Liver (tissue), 9 donors: ENCODE data around the gene RAB11A. TPM values are rescaled to one million over a fixed set of nuclear protein-coding genes. Genes with fewer than 3 reads are reported as not detected.

Experiments
- DNase-seq: peaks from one replicate; pipeline ENCODE4 v3.0.0-alpha.2; 2017; ENCODE audit warnings: low spot score
- H3K27ac ChIP-seq, 2 donors: one replicate each; pipeline ENCODE4 v1.7.0; 2013; ENCODE audit warnings: inconsistent platforms in 2 of 2, low read length in 2 of 2, control low read depth in 1 of 2, low read depth in 1 of 2, mild to moderate bottlenecking in 1 of 2
- H3K27me3 ChIP-seq, 4 donors: one replicate each; pipeline versions ENCODE4 v1.6.1 to v1.7.0; 2013; ENCODE audit warnings: low read length in 3 of 4, inconsistent platforms in 1 of 4, mild to moderate bottlenecking in 1 of 4, moderate library complexity in 1 of 4; ENCODE audit not compliant: control insufficient read depth in 4 of 4, insufficient read depth in 4 of 4
- H3K36me3 ChIP-seq, 4 donors: one replicate each; pipeline versions ENCODE4 v1.6.1 to v1.7.0; 2013; ENCODE audit warnings: low read length in 3 of 4, mild to moderate bottlenecking in 3 of 4, low read depth in 1 of 4, moderate library complexity in 1 of 4; ENCODE audit not compliant: control insufficient read depth in 4 of 4, insufficient read depth in 3 of 4
- H3K4me1 ChIP-seq, 4 donors: one replicate each; pipeline versions ENCODE4 v1.6.1 to v1.7.0; 2013; ENCODE audit warnings: low read length in 3 of 4, mild to moderate bottlenecking in 3 of 4, moderate library complexity in 1 of 4; ENCODE audit not compliant: control insufficient read depth in 4 of 4, insufficient read depth in 4 of 4
- H3K4me3 ChIP-seq, 3 donors: one replicate each; pipeline versions ENCODE4 v1.6.1 to v1.7.0; 2013; ENCODE audit warnings: low read length in 3 of 3, control low read depth in 1 of 3, low read depth in 1 of 3, mild to moderate bottlenecking in 1 of 3
- H3K9ac ChIP-seq, 2 donors: one replicate each; pipeline ENCODE4 v1.7.0; 2013; ENCODE audit warnings: low read length in 2 of 2, mild to moderate bottlenecking in 2 of 2, moderate library complexity in 2 of 2, control low read depth in 1 of 2, low read depth in 1 of 2
- H3K9me3 ChIP-seq, 4 donors: one replicate each; pipeline versions ENCODE4 v1.6.1 to v1.7.0; 2013; ENCODE audit warnings: low read length in 3 of 4; ENCODE audit not compliant: control insufficient read depth in 4 of 4
- ATF3 ChIP-seq: IDR thresholded peaks from 2 replicates; pipeline ENCODE4 v1.6.1; 2016; ENCODE audit warnings: antibody characterized with exemption
- FOXA1 ChIP-seq: IDR thresholded peaks from 2 replicates; pipeline ENCODE4 v1.6.1; 2016; ENCODE audit warnings: antibody characterized with exemption
- FOXA2 ChIP-seq: IDR thresholded peaks from 2 replicates; pipeline ENCODE4 v1.6.1; 2016; ENCODE audit warnings: antibody characterized with exemption
- HNF4A ChIP-seq, 2 donors: conservative IDR thresholded peaks; 2 replicates each; pipeline ENCODE4 v1.6.1; 2016; ENCODE audit warnings: antibody characterized with exemption in 2 of 2, mild to moderate bottlenecking in 2 of 2
- HNF4G ChIP-seq: IDR thresholded peaks from 2 replicates; pipeline ENCODE4 v1.6.1; 2016; ENCODE audit warnings: antibody characterized with exemption
- JUND ChIP-seq, 2 donors: IDR thresholded peaks; 2 replicates each; pipeline ENCODE4 v1.6.1; 2016; ENCODE audit warnings: antibody characterized with exemption in 2 of 2
- MAX ChIP-seq: IDR thresholded peaks from 2 replicates; pipeline ENCODE4 v1.6.1; 2016; ENCODE audit warnings: antibody characterized with exemption
- NR2F2 ChIP-seq: IDR thresholded peaks from 2 replicates; pipeline ENCODE4 v1.6.1; 2016; ENCODE audit warnings: antibody characterized with exemption
- RAD21 ChIP-seq, 2 donors: IDR thresholded peaks; 2 replicates each; pipeline ENCODE4 v1.6.1; 2016; ENCODE audit warnings: antibody characterized with exemption in 2 of 2, mild to moderate bottlenecking in 2 of 2
- REST ChIP-seq: IDR thresholded peaks from 2 replicates; pipeline ENCODE4 v1.6.1; 2016; ENCODE audit warnings: antibody characterized with exemption, mild to moderate bottlenecking
- RXRA ChIP-seq, 2 donors: IDR thresholded peaks; 2 replicates each; pipeline ENCODE4 v1.6.1; 2017 to 2018; ENCODE audit warnings: antibody characterized with exemption in 2 of 2, mild to moderate bottlenecking in 1 of 2
- SP1 ChIP-seq: IDR thresholded peaks from 2 replicates; pipeline ENCODE4 v1.6.1; 2018; ENCODE audit warnings: antibody characterized with exemption, mild to moderate bottlenecking
- TAF1 ChIP-seq: conservative IDR thresholded peaks from 2 replicates; pipeline ENCODE4 v1.6.1; 2016; ENCODE audit warnings: antibody characterized with exemption, mild to moderate bottlenecking
- YY1 ChIP-seq: IDR thresholded peaks from 2 replicates; pipeline ENCODE4 v1.6.1; 2016; ENCODE audit warnings: antibody characterized with exemption, mild to moderate bottlenecking
- WGBS: extraction: QIAGEN DNeasy Blood & Tissue Kit; methylation state at CpG from one replicate; pipeline ENCODE4 v1.1.7; 2013; 5-methylcytosine and 5-hydroxymethylcytosine counted together
- polyA plus RNA-seq, 2 donors: library from polyadenylated mRNA; stranded (reverse) in 1 of 2; unstranded in 1 of 2; fragments of 200-250 nt in 1 of 2; fragments of >200 nt in 1 of 2; fragmentation: Nextera tagmentation in 1 of 2; extraction: Ambion mirVana in 1 of 2; gene quantifications; one replicate each; pipeline versions ENCODE4 v1.2.1 to v1.2.3, GENCODE V29; 2013 to 2015
- total RNA-seq, 2 donors: library from RNA; depleted of rRNA; stranded (reverse); fragments of >200 nt; gene quantifications; one replicate each; pipeline ENCODE4 v1.2.3, GENCODE V29; 2014
- TF ChIP-seq, protein P1 (sequence below): fragments of 150-350 bp; IDR thresholded peaks from 2 replicates; pipeline ENCODE4 v1.5.1; 2017; ENCODE audit warnings: improper control_type of control experiment, low read depth, low read length; ENCODE audit not compliant: missing input control
- donor health status: healthy.
- donor health status: healthy.
- donor health status: healthy.
- donor health status: healthy.
- donor health status: healthy.

RAB11A gene
- total and polyA plus RNA-seq, 4 donors = 40.6 to 100 (median 81.7) TPM

- peaks cover 9 to 26% (median 22%) of the 10 kb centered on the region in 4 donors for H3K4me1 ChIP-seq
- H3K27ac ChIP-seq = no peak overlapping the region
- no peaks in the 10 kb centered on the region for H3K27me3 ChIP-seq
- WGBS = 91% methylated on average over 4 of the region's 4 CpGs
- no peak overlapping the region for H3K4me3 ChIP-seq
- no peak overlapping the region for H3K9ac ChIP-seq
- H3K36me3 ChIP-seq = no peaks in the 10 kb centered on the region
- no peaks in the 10 kb centered on the region for H3K9me3 ChIP-seq
- TF ChIP-seq FOXA2 = no peak
- TF ChIP-seq JUND (IDR thresholded peaks at IDR 0.05) = no peak
- TF ChIP-seq RAD21 (IDR thresholded peaks at IDR 0.05) = peak in 1 of 2 donors; percentile 18
- TF ChIP-seq, protein P1, sequence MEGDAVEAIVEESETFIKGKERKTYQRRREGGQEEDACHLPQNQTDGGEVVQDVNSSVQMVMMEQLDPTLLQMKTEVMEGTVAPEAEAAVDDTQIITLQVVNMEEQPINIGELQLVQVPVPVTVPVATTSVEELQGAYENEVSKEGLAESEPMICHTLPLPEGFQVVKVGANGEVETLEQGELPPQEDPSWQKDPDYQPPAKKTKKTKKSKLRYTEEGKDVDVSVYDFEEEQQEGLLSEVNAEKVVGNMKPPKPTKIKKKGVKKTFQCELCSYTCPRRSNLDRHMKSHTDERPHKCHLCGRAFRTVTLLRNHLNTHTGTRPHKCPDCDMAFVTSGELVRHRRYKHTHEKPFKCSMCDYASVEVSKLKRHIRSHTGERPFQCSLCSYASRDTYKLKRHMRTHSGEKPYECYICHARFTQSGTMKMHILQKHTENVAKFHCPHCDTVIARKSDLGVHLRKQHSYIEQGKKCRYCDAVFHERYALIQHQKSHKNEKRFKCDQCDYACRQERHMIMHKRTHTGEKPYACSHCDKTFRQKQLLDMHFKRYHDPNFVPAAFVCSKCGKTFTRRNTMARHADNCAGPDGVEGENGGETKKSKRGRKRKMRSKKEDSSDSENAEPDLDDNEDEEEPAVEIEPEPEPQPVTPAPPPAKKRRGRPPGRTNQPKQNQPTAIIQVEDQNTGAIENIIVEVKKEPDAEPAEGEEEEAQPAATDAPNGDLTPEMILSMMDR = no peak
- no peak for TF ChIP-seq RXRA (IDR thresholded peaks at IDR 0.05)
- no peak for TF ChIP-seq HNF4A (conservative IDR thresholded peaks at IDR 0.05)
- no peak for TF ChIP-seq YY1
- no peak for TF ChIP-seq TAF1
- no peak for TF ChIP-seq SP1
- DNase-seq = no peak
Observed at GRCh38 chr15:65836665-65837064, 32.6 kb upstream of the RAB11A start.

DNA sequence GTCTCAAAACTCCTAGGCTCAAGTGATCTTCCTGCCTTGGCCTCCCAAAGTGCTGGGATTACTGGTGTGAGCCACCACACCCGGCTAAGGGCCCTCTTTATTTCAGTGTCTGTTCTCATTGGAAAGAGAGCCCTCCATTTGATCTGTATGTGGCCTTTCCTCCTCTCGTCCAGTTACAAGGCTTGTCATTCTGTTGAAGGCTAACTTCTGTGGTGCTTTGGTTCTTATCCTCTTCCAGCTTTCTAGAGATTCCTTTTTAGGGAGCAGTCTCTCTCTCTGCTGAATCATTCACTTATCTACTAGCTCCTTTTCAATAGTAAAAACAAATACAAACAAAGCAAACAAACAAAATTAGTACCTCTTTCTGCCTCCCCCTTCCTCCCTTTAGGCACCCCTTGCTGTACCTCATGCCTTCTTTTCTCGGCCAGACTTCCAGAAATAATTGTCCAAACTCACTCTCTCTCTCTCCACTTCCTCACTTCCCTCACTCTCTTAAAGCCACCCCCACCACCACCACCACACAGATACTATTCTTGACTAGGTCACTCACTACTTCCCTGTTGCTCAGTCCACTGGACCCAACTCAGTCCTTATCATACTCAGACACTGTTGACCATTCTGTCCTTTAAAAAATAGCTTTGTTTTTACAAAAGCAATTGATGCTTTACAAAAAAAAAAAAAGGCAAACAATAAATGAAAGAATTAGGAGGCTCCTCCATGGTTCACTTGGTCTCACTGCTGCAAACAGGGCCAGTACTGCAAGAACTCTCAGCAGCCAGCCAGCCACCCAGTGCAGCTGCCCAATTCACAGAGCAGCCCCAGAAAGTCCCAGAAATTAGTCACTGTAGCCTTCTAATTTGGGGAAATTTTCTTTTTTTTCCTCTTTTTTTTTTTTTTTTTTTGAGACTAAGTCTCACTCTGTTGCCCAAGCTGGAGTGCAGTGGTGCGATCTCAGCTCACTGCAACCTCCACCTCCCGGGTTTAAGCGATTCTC is 31.7 kb upstream of the RAB11A start:
- Histone ChIP-seq H3K4me3 (no peak overlapping the region), H3K36me3 (no peaks in the 10 kb centered on the region), H3K27ac (no peak overlapping the region), H3K4me1 (peaks cover 9 to 24% (median 17%) of the 10 kb centered on the region in 4 donors), H3K27me3 (no peaks in the 10 kb centered on the region), H3K9me3 (no peaks in the 10 kb centered on the region), H3K9ac (no peak overlapping the region)
- TF ChIP-seq FOXA1 = no peak
- no peak for TF ChIP-seq NR2F2
- TF ChIP-seq, protein P1 = no peak
- no peak for TF ChIP-seq SP1
- no peak for TF ChIP-seq RAD21 (IDR thresholded peaks at IDR 0.05)
- no peak for DNase-seq
- 86% methylated on average over 6 of the region's 6 CpGs for WGBS

DNA sequence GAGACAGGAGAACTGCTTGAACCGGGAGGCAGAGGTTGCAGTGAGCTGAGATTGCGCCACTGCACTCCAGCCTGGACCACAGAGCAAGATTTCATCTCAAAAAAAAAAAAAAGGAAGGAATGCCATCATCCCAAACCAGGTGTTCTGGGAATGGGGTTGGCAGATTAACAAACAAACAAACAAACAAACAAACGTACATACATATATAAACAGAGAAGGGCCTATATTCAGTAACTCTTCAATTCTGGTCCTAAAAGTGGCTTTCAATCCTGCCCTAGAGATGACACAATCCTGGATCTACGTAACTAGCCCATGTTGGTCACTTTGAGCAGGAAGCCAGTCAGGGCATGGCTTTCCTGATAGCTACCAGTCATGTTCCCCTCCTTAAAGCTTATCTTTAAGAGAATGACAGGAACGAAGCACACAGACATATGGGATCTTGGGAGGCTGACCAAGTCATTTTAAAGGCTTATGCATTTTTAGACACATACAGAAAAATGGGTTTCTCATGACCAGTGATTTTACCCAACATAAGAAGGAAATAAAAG is 29.9 kb upstream of the RAB11A start:
- no peaks in the 10 kb centered on the region for H3K27me3 ChIP-seq
- no peak for DNase-seq
- H3K4me3 ChIP-seq = no peak overlapping the region
- H3K9ac ChIP-seq = no peak overlapping the region
- H3K9me3 ChIP-seq = no peaks in the 10 kb centered on the region
- H3K27ac ChIP-seq = no peak overlapping the region
- WGBS = 77% methylated on average over 5 of the region's 5 CpGs
- peaks cover 3 to 9% (median 4%) of the 10 kb centered on the region in 4 donors for H3K4me1 ChIP-seq
- H3K36me3 ChIP-seq = no peaks in the 10 kb centered on the region
- TF ChIP-seq, protein P1 = no peak
- TF ChIP-seq ATF3 (no peak), HNF4A (conservative IDR thresholded peaks at IDR 0.05) (no peak), TAF1 (no peak), MAX (no peak), NR2F2 (no peak), HNF4G (no peak), FOXA2 (no peak), YY1 (no peak), REST (no peak), RXRA (IDR thresholded peaks at IDR 0.05) (no peak), FOXA1 (no peak)
